ENCODE data around the gene ILF3. TPM values are rescaled to one million over a fixed set of nuclear protein-coding genes. Genes with fewer than 3 reads are reported as not detected.

The ILF3 gene
- total RNA-seq, 2 experiments from 2014 or later, result 308 to 553 TPM

GRCh38 chr19:10690341-10690781 is 36.2 kb downstream of the ILF3 start:
- no TSS peak for BruUV-seq (replicated peaks)
- intact Hi-C loops (cut with micrococcal nuclease; ENCODE audit: unreplicated experiment), result no loop called here
- Histone ChIP-seq H3K36me3 (ENCODE audit: insufficient read depth, low read length) (peaks cover 79% of the 10 kb centered on the region), H3K4me2 (ENCODE audit: low read length) (no peak overlapping the region), H2AFZ (ENCODE audit: low read length) (no peak overlapping the region), H3K9me2 (ENCODE audit: insufficient read depth, low read length) (no peaks in the 10 kb centered on the region), H3K4me3 (ENCODE audit: low read depth, low read length, poor library complexity, severe bottlenecking) (no peak overlapping the region), H3K4me1 (ENCODE audit: insufficient read depth, low read length, poor library complexity, severe bottlenecking) (no peaks in the 10 kb centered on the region), H3K27ac (ENCODE audit: low read depth, low read length, poor library complexity, severe bottlenecking) (no peak overlapping the region), H4K20me1 (ENCODE audit: insufficient read depth, low read length) (peaks cover 8% of the 10 kb centered on the region; the same call in 1 of the 2 replicates), H3K79me2 (ENCODE audit: insufficient read depth, low read depth, low read length) (peaks cover 2% of the 10 kb centered on the region; the same call in 1 of the 2 replicates), H3K9me3 (ENCODE audit: low read length) (no peaks in the 10 kb centered on the region)
- ChIA-PET CTCF (ENCODE audit: unreplicated experiment) (no interaction called here), POLR2A (interaction anchor here (0.6 kb wide), 1 partner anchor 48 kb away, joined by 3 read pairs; no protein-coding TSS in a partner anchor)
- DNase-seq (ENCODE audit: low spot score), result no peak
- TF ChIP-seq CTCF (conservative IDR thresholded peaks at IDR 0.05; ENCODE audit: low read length), result no peak
- TF ChIP-seq EZH2phosphoT487 (IDR thresholded peaks at IDR 0.05; ENCODE audit: borderline replicate concordance, low read depth, low read length), result no peak

- no TSS peak for BruUV-seq (replicated peaks)
- H4K20me1 ChIP-seq (ENCODE audit: insufficient read depth, low read length), result peaks cover 8% of the 10 kb centered on the region; the same call in 1 of the 2 replicates
- H3K9me3 ChIP-seq (ENCODE audit: low read length), result no peaks in the 10 kb centered on the region
- no peak for DNase-seq (ENCODE audit: low spot score)
- H3K9me2 ChIP-seq (ENCODE audit: insufficient read depth, low read length), result no peaks in the 10 kb centered on the region
- intact Hi-C loops (cut with micrococcal nuclease; ENCODE audit: unreplicated experiment), result no loop called here
- TF ChIP-seq EZH2phosphoT487 (IDR thresholded peaks at IDR 0.05; ENCODE audit: borderline replicate concordance, low read depth, low read length), result no peak
- no peak for TF ChIP-seq CTCF (conservative IDR thresholded peaks at IDR 0.05; ENCODE audit: low read length)
- ChIA-PET POLR2A (no interaction called here), CTCF (ENCODE audit: unreplicated experiment) (no interaction called here)
- H3K36me3 ChIP-seq (ENCODE audit: insufficient read depth, low read length), result peaks cover 70% of the 10 kb centered on the region
- H3K27ac ChIP-seq (ENCODE audit: low read depth, low read length, poor library complexity, severe bottlenecking), result no peak overlapping the region
- no peaks in the 10 kb centered on the region for H3K79me2 ChIP-seq (ENCODE audit: insufficient read depth, low read depth, low read length)
- H3K4me2 ChIP-seq (ENCODE audit: low read length), result no peak overlapping the region
- H2AFZ ChIP-seq (ENCODE audit: low read length), result no peak overlapping the region
- no peak overlapping the region for H3K4me3 ChIP-seq (ENCODE audit: low read depth, low read length, poor library complexity, severe bottlenecking)
- no peaks in the 10 kb centered on the region for H3K4me1 ChIP-seq (ENCODE audit: insufficient read depth, low read length, poor library complexity, severe bottlenecking)
These were observed 37.2 kb downstream of the ILF3 start for GRCh38 chr19:10691178-10691881.

GRCh38 chr19:10691883-10692282 is 37.7 kb downstream of the ILF3 start:
- DNase-seq (ENCODE audit: low spot score), result no peak
- no TSS peak for BruUV-seq (replicated peaks)
- H3K4me2 ChIP-seq (ENCODE audit: low read length), result no peak overlapping the region
- ChIA-PET POLR2A (interaction anchor here (0.7 kb wide), 1 partner anchor 123 kb away, joined by 3 read pairs; no protein-coding TSS in a partner anchor), CTCF (ENCODE audit: unreplicated experiment) (no interaction called here)
- no peaks in the 10 kb centered on the region for H3K4me1 ChIP-seq (ENCODE audit: insufficient read depth, low read length, poor library complexity, severe bottlenecking)
- H3K79me2 ChIP-seq (ENCODE audit: insufficient read depth, low read depth, low read length), result no peaks in the 10 kb centered on the region
- H3K9me2 ChIP-seq (ENCODE audit: insufficient read depth, low read length), result no peaks in the 10 kb centered on the region
- peaks cover 65% of the 10 kb centered on the region for H3K36me3 ChIP-seq (ENCODE audit: insufficient read depth, low read length)
- no peak overlapping the region for H3K27ac ChIP-seq (ENCODE audit: low read depth, low read length, poor library complexity, severe bottlenecking)
- no peak overlapping the region for H3K4me3 ChIP-seq (ENCODE audit: low read depth, low read length, poor library complexity, severe bottlenecking)
- intact Hi-C loops (cut with micrococcal nuclease; ENCODE audit: unreplicated experiment), result no loop called here
- H2AFZ ChIP-seq (ENCODE audit: low read length), result no peak overlapping the region
- no peak for TF ChIP-seq CTCF (conservative IDR thresholded peaks at IDR 0.05; ENCODE audit: low read length)
- no peak for TF ChIP-seq EZH2phosphoT487 (IDR thresholded peaks at IDR 0.05; ENCODE audit: borderline replicate concordance, low read depth, low read length)
- H3K9me3 ChIP-seq (ENCODE audit: low read length), result no peaks in the 10 kb centered on the region
- H4K20me1 ChIP-seq (ENCODE audit: insufficient read depth, low read length), result peaks cover 8% of the 10 kb centered on the region; the same call in 1 of the 2 replicates

Measured in OCI-LY7 (cell line).